ENCODE results near the gene TGFB2.

TGFB2 gene

GRCh38 chr1:218473522-218473921, 128.4 kb downstream of the TGFB2 start:
- peak; percentile 12 for DNase-seq (ENCODE audit: extremely low read depth, insufficient read length)
- TF ChIP-seq, protein P1, sequence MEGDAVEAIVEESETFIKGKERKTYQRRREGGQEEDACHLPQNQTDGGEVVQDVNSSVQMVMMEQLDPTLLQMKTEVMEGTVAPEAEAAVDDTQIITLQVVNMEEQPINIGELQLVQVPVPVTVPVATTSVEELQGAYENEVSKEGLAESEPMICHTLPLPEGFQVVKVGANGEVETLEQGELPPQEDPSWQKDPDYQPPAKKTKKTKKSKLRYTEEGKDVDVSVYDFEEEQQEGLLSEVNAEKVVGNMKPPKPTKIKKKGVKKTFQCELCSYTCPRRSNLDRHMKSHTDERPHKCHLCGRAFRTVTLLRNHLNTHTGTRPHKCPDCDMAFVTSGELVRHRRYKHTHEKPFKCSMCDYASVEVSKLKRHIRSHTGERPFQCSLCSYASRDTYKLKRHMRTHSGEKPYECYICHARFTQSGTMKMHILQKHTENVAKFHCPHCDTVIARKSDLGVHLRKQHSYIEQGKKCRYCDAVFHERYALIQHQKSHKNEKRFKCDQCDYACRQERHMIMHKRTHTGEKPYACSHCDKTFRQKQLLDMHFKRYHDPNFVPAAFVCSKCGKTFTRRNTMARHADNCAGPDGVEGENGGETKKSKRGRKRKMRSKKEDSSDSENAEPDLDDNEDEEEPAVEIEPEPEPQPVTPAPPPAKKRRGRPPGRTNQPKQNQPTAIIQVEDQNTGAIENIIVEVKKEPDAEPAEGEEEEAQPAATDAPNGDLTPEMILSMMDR (IDR thresholded peaks at IDR 0.05; ENCODE audit: insufficient read depth, low read length, poor library complexity, severe bottlenecking), result no peak
- Histone ChIP-seq H3K36me3 (ENCODE audit: control insufficient read depth, insufficient read depth, low read length) (no peaks in the 10 kb centered on the region), H3K27me3 (replicated peaks; ENCODE audit: control insufficient read depth, insufficient read depth, low read length) (no peaks in the 10 kb centered on the region), H3K4me3 (replicated peaks; ENCODE audit: low read depth, low read length) (no peak overlapping the region)

GRCh38 chr1:218474128-218474527, 129.0 kb downstream of the TGFB2 start:
- Histone ChIP-seq H3K36me3 (ENCODE audit: control insufficient read depth, insufficient read depth, low read length) (no peaks in the 10 kb centered on the region), H3K27me3 (replicated peaks; ENCODE audit: control insufficient read depth, insufficient read depth, low read length) (no peaks in the 10 kb centered on the region; the same call in 1 of the 2 replicates), H3K4me3 (replicated peaks; ENCODE audit: low read depth, low read length) (no peak overlapping the region)
- no peak for DNase-seq (ENCODE audit: extremely low read depth, insufficient read length)
- TF ChIP-seq, protein P1 (IDR thresholded peaks at IDR 0.05; ENCODE audit: insufficient read depth, low read length, poor library complexity, severe bottlenecking), result no peak

DNA sequence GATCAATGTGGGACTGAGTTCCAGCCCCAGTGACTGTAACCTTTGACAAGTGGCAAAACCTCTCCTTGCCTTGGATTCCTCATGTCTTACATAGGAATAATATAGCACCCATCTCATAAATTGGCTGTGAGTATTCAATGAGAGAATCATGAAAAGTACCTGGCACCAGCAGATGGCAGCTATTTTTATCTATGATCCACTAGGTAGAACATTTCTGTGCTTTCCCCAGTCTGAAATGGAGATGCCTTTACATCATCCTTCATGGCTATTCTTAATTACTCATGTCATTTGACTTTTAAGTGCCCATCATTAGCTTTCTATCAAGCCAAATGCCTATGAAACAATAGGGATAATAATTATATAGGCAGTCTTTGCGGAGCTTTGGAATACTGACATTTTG, 130.1 kb downstream of the TGFB2 start:
- no peaks in the 10 kb centered on the region; the same call in 1 of the 2 replicates for H3K27me3 ChIP-seq (replicated peaks; ENCODE audit: control insufficient read depth, insufficient read depth, low read length)
- no peaks in the 10 kb centered on the region for H3K36me3 ChIP-seq (ENCODE audit: control insufficient read depth, insufficient read depth, low read length)
- no peak for DNase-seq (ENCODE audit: extremely low read depth, insufficient read length)
- TF ChIP-seq, protein P1 (IDR thresholded peaks at IDR 0.05; ENCODE audit: insufficient read depth, low read length, poor library complexity, severe bottlenecking), result no peak
- no peak overlapping the region for H3K4me3 ChIP-seq (replicated peaks; ENCODE audit: low read depth, low read length)

GRCh38 chr1:218475699-218476098, 130.6 kb downstream of the TGFB2 start:
- TF ChIP-seq, protein P1 (IDR thresholded peaks at IDR 0.05; ENCODE audit: insufficient read depth, low read length, poor library complexity, severe bottlenecking), result no peak
- Histone ChIP-seq H3K36me3 (ENCODE audit: control insufficient read depth, insufficient read depth, low read length) (no peaks in the 10 kb centered on the region), H3K27me3 (replicated peaks; ENCODE audit: control insufficient read depth, insufficient read depth, low read length) (no peaks in the 10 kb centered on the region; the same call in 1 of the 2 replicates), H3K4me3 (replicated peaks; ENCODE audit: low read depth, low read length) (no peak overlapping the region)
- no peak for DNase-seq (ENCODE audit: extremely low read depth, insufficient read length)

- DNase-seq (ENCODE audit: extremely low read depth, insufficient read length), result no peak
- no peaks in the 10 kb centered on the region for H3K36me3 ChIP-seq (ENCODE audit: control insufficient read depth, insufficient read depth, low read length)
- H3K4me3 ChIP-seq (replicated peaks; ENCODE audit: low read depth, low read length), result no peak overlapping the region
- H3K27me3 ChIP-seq (replicated peaks; ENCODE audit: control insufficient read depth, insufficient read depth, low read length), result no peaks in the 10 kb centered on the region; the same call in 1 of the 2 replicates
- TF ChIP-seq, protein P1 (IDR thresholded peaks at IDR 0.05; ENCODE audit: insufficient read depth, low read length, poor library complexity, severe bottlenecking), result no peak
Observed at GRCh38 chr1:218476385-218476784, 131.2 kb downstream of the TGFB2 start.

- TF ChIP-seq, protein P1 (IDR thresholded peaks at IDR 0.05; ENCODE audit: insufficient read depth, low read length, poor library complexity, severe bottlenecking), result no peak
- no peaks in the 10 kb centered on the region; the same call in 1 of the 2 replicates for H3K27me3 ChIP-seq (replicated peaks; ENCODE audit: control insufficient read depth, insufficient read depth, low read length)
- no peak for DNase-seq (ENCODE audit: extremely low read depth, insufficient read length)
- H3K4me3 ChIP-seq (replicated peaks; ENCODE audit: low read depth, low read length), result no peak overlapping the region
- no peaks in the 10 kb centered on the region for H3K36me3 ChIP-seq (ENCODE audit: control insufficient read depth, insufficient read depth, low read length)
Observed at GRCh38 chr1:218478336-218478735, 133.2 kb downstream of the TGFB2 start.
